HG03565 (cell line): ENCODE results near the gene GPRC5A.
A peak's percentile ranks its signal among the peaks of the same experiment; 100 is the strongest.

ENCODE experiments used
- ATAC-seq: cut with Tn5 transposase; IDR thresholded peaks from one replicate; pipeline ENCODE4 v1.9.1; 2021; ENCODE audit warnings: mild to moderate bottlenecking, moderate library complexity; ENCODE audit not compliant: unreplicated experiment

The GPRC5A gene

GRCh38 chr12:12909228-12909994, 18.0 kb downstream of the GPRC5A start:
- no peak for ATAC-seq

GRCh38 chr12:12909995-12910420, 18.6 kb downstream of the GPRC5A start:
- no peak for ATAC-seq

GRCh38 chr12:12912711-12913110, 21.3 kb downstream of the GPRC5A start:
- ATAC-seq = no peak

- no peak for ATAC-seq
Measured at GRCh38 chr12:12915656-12916055, 24.3 kb downstream of the GPRC5A start.

- peak; percentile 95 for ATAC-seq
Measured at GRCh38 chr12:12916135-12916944, 25.0 kb downstream of the GPRC5A start.

DNA sequence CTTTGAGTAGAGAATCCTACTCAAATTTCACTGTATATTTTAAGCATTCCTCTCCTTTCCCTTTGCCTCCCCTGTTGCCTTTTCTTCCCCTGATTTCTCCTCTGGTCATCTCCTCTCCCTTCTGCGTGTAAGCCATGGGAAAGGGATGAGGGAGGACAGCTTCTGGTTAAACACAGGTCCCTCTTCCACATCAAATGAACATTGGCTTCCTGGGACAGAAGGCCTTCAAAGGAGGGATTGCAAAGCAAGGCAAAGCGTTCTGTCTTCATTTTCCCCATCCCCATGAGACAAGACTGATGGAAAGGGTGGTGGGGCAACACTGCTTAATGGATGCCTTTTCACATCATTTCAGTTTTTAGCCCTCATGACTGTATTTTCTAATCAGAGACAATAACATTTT, 26.2 kb downstream of the GPRC5A start:
- no peak for ATAC-seq

GRCh38 chr12:12918781-12919389, 27.5 kb downstream of the GPRC5A start:
- ATAC-seq = no peak

DNA sequence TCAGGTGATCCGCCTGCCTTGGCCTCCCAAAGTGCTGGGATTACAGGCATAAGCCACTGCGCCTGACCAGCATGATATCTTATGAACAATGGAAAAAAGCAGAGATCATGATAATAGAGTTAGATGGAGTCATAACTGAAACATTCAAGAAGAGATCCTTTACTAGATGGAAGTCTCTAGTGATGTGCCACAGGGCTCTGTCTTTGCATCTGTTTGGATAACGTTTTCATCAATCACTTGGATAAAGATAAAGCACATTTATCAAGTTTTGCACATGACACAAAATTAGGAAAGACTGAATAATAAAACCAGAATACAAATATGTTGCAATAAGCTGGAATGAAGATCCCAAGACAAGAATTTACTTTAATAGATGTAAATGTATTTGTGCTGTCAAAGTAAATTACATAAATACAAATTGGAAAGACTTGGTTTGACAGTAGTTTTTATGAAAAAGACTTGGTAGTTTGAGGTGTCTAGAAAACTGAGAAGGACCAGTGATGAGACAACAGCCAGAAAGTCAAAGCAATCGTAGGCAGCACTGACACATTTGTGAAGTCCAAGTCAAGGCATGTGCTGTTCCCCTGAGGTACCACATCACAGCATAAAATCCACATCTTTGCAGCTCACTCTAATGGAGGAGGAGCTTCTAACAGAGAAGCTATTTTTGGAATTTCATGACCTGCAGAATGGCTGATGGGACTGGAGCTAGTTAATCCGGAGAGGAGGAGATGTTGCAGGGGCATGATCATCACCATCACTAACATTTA, 28.5 kb downstream of the GPRC5A start:
- ATAC-seq = no peak

- ATAC-seq = no peak
Measured at GRCh38 chr12:12922191-12922616, 30.8 kb downstream of the GPRC5A start.

DNA sequence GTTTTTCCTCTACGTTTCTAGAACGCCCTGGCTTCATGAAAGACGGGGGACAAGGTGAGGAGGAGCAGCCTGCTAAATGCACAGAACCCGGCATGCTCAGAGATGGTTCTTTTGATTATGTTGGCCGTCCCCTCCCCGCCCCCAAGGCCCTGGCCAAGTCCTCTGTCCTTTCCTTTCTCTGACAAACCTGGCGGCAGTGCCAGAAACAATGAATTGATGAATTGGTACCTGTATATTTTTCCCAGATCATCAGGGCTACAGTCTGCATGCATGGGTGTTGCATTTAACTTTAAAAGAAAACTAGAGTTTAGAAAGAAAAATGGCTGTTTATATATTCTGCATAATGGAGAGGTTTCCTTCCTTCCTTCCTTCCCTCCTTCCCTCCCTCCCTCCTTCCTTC, 31.6 kb downstream of the GPRC5A start:
- no peak for ATAC-seq

- ATAC-seq = no peak
Measured at GRCh38 chr12:12924169-12924568, 32.8 kb downstream of the GPRC5A start.

- no peak for ATAC-seq
Measured at GRCh38 chr12:12925388-12925787, 34.0 kb downstream of the GPRC5A start.

GRCh38 chr12:12926571-12927071, 35.3 kb downstream of the GPRC5A start:
- ATAC-seq = no peak

DNA sequence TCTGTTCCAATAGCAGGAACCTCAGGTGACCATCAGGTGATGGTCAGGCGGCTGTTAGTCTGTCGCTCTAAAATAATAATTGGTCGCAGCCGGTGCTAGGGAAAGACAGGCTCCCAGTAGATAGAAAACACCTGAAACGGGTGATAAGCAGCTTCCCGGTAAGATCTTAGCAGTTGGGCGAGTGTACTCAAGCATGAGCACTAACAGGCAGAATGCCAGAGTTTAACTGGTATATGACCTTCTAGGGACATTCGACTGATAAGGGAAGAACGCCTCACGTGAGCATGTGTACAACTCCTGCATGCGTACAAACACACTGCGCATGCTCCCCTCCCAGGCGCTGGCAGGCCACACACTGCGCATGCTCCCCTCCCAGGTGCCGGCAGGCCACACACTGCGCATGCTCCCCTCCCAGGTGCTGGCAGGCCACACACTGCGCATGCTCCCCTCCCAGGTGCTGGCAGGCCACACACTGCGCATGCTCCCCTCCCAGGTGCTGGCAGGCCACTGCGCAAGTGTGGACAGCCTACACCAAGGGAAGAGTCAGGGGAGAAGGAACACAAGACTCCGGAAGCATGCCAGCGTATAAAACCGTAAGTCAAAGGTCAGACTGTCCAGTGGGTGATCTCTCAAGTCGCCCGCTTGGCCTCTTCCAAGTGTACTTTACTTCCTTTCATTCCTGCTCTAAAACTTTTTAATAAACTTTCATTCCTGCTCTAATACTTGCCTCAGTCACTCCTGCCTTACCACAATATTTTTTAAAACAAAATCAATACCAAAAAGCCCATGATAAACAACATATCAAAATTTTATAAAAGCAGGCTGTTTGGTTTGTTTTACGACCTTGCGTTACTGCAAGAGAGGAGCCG, 36.1 kb downstream of the GPRC5A start:
- no peak for ATAC-seq

- ATAC-seq = no peak
Measured at GRCh38 chr12:12929696-12930095, 38.3 kb downstream of the GPRC5A start.

- no peak for ATAC-seq
Measured at GRCh38 chr12:12930633-12931219, 39.4 kb downstream of the GPRC5A start.

DNA sequence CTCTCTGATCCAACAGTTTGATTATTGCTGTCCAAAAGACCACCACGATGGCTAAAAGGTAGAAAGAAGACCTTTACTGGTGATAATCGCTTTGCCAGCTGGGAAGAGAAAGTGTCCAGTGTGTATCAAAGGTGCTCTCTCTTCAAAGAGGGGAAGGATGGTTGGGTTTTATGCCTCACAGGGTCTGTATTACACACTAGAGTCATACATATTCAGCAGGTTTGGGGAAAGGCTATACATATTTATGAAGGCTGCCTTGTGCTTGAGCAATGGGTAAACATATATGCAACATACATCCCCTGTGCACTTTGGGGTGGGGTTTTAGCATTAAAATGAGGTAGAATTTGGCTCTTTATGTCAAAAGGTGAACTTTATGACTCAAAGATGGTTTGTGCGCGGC, 42.4 kb downstream of the GPRC5A start:
- ATAC-seq = no peak

GRCh38 chr12:12934556-12934955, 43.2 kb downstream of the GPRC5A start:
- no peak for ATAC-seq

DNA sequence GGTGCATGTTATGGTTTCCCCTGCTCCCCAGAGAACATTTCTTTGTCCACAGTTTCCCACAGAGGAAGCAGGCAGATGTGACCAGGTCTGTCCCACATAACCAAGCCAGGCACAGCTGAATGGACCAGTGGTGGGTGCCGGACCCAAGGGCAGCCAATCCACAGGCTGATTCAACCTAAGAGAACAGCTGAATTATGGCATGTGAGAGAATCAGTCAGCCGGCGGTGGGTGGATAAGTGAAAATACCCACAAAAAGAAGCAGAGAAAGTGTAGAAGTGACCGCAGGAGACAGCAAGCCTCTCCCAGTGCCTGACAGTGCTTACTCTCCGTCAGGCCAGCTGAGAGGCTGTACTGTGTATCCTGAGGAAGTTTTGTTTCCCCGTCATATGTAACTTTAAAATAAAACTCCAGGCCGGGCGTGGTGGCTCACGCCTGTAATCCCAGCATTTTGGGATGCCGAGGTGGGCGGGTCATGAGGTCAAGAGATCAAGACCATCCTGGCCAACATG, 45.7 kb downstream of the GPRC5A start:
- no peak for ATAC-seq
